Measurements from ENCODE around the gene D2HGDH. TPM values are rescaled to one million over a fixed set of nuclear protein-coding genes. Genes with fewer than 3 reads are reported as not detected.

D2HGDH gene
- total and polyA plus RNA-seq, 8 donors: 14.9 to 116 (median 25.6) TPM

GRCh38 chr2:241808051-241808720 is 73.8 kb downstream of the D2HGDH start:
- Histone ChIP-seq H3K9me3 (no peaks in the 10 kb centered on the region), H3K27me3 (peaks cover 0 to 12% (median 5%) of the 10 kb centered on the region in 4 donors), H3K36me3 (no peaks in the 10 kb centered on the region), H3K4me3 (no peak overlapping the region), H3K4me1 (peaks cover 0 to 7% (median 3%) of the 10 kb centered on the region in 3 donors), H3K27ac (no peak overlapping the region)
- DNase-seq: no peak
- FAIRE-seq: no peak
- 71 to 72% methylated on average over 16 to 17 of the region's 17 CpGs for WGBS, 2 donors
- no peak for TF ChIP-seq CTCF (IDR thresholded peaks at IDR 0.05)
- no peak for ATAC-seq
- intact Hi-C loops (cut with DNase I): no loop called here

GRCh38 chr2:241808721-241809382 is 74.4 kb downstream of the D2HGDH start, which contains the start of gene NEU4:
Gene NEU4 (plus strand): TSS chr2:241809193. CDS start chr2:241814485, 5,292 bp downstream.
- DNase-seq (no peak), FAIRE-seq (no peak), ATAC-seq (no peak)

GRCh38 chr2:241809383-241810306 is 75.2 kb downstream of the D2HGDH start:
- H3K27me3 ChIP-seq: peaks cover 0 to 2% (median 1%) of the 10 kb centered on the region in 4 donors
- ATAC-seq (no peak), DNase-seq (peak in 2 of 6 donors; percentile 53 to 64), FAIRE-seq (no peak)
- no peaks in the 10 kb centered on the region for H3K36me3 ChIP-seq
- intact Hi-C loops (cut with DNase I): no loop called here
- 69 to 79% methylated on average over 29 of the region's 29 CpGs for WGBS, 2 donors
- no peak overlapping the region for H3K27ac ChIP-seq
- H3K4me3 ChIP-seq: no peak overlapping the region
- no peaks in the 10 kb centered on the region for H3K9me3 ChIP-seq
- no peaks in the 10 kb centered on the region for H3K4me1 ChIP-seq
- TF ChIP-seq CTCF (IDR thresholded peaks at IDR 0.05): no peak

More at GRCh38 chr2:241808721-241809382, 74.4 kb downstream of the D2HGDH start, which contains the start of gene NEU4:
- 81 to 82% methylated on average over 31 of the region's 31 CpGs for WGBS, 2 donors
- H3K4me3 ChIP-seq: no peak within 1 kb of the TSS
- no peaks in the 10 kb centered on the region for H3K9me3 ChIP-seq
- H3K27ac ChIP-seq: no peak within 1 kb of the TSS
- H3K36me3 ChIP-seq: no peaks in the 10 kb centered on the region
- intact Hi-C loops (cut with DNase I): no loop called here
- H3K4me1 ChIP-seq: peaks cover 0 to 4% (median 2%) of the 10 kb centered on the region in 3 donors
- TF ChIP-seq CTCF (IDR thresholded peaks at IDR 0.05): no peak
- H3K27me3 ChIP-seq: peaks cover 0 to 10% (median 5%) of the 10 kb centered on the region in 4 donors

- FAIRE-seq (no peak), ATAC-seq (peak in 1 of 4 donors; percentile 7), DNase-seq (peak in 3 of 6 donors; percentile 24 to 56 (median 35))
- H3K4me3 ChIP-seq: no peak overlapping the region
- intact Hi-C loops (cut with DNase I): no loop called here
- no peaks in the 10 kb centered on the region for H3K9me3 ChIP-seq
- 69 to 75% methylated on average over 26 to 28 of the region's 28 CpGs for WGBS, 2 donors
- H3K4me1 ChIP-seq: no peaks in the 10 kb centered on the region
- TF ChIP-seq CTCF (IDR thresholded peaks at IDR 0.05): no peak
- no peak overlapping the region for H3K27ac ChIP-seq
- H3K27me3 ChIP-seq: no peaks in the 10 kb centered on the region
- H3K36me3 ChIP-seq: no peaks in the 10 kb centered on the region
Observed at GRCh38 chr2:241810307-241811200, 76.1 kb downstream of the D2HGDH start.

Data from pancreas (tissue), 10 donors.